Measurements from ENCODE around the gene DMRT3.

DMRT3 gene, protein sequence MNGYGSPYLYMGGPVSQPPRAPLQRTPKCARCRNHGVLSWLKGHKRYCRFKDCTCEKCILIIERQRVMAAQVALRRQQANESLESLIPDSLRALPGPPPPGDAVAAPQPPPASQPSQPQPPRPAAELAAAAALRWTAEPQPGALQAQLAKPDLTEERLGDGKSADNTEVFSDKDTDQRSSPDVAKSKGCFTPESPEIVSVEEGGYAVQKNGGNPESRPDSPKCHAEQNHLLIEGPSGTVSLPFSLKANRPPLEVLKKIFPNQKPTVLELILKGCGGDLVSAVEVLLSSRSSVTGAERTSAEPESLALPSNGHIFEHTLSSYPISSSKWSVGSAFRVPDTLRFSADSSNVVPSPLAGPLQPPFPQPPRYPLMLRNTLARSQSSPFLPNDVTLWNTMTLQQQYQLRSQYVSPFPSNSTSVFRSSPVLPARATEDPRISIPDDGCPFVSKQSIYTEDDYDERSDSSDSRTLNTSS

DNA sequence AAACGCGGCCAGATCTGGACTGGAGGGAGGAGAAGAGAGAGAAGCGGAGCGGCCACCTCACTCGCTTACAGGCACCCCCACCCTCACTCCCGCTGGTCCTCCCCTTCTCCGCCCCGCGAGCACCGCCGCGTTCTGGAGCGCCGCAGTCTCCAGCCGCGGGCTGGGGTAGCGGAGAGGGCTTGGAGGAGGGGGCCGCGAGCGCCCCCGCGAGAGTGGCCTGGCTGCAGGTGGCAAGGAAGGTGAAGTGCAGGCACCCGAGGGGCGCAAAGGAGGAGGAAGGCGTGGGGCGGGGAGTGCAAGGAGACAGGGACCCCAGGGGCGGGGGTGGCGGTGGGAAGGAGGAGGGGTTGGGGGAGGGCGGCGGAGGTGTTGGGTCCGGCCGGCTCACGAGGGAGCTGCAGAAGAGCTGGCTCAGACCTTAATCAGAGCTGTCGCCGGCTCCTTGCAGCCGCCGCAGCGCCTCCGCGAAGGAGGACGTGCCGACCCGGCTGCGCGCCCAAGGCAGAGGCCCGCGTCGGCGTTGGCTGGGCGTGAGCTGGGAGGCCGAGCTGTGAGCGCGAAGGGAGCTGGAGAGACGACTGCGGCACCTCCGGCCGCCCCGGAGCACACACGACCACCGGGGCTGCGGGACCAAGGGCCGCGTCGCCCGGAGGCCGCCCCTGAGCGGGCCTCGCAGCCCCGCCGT is at the start of gene DMRT3:
Gene DMRT3 (plus strand): TSS at position 398 of the 685 bp plus-strand sequence. CDS start 347 bp downstream, outside the sequence.
- TF ChIP-seq GATA2 (IDR thresholded peaks at IDR 0.05; ENCODE audit: low read depth, low read length) (no peak), GATA3 (IDR thresholded peaks at IDR 0.05; ENCODE audit: low read depth, low read length) (no peak)

DNA sequence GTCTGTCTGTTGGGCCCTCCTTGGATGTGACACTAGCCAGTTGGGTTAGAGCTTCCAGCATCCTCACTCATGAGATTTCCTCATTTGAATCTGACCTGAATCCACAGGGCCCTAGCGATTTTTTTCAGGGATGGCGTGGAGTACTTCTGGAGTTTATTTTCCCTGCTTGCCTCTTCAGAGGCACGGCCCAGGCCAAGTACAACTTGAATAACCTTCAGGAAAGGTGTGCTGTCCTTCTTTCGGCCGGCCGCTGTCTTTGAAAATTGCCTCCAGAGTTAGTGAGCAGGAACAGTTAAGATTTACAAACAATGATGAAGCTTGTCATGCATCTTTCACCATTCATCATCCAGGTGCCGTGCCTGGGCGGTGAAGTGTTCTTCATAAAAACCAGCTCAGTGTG is 49.5 kb upstream of the DMRT3 start:
- TF ChIP-seq GATA2 (IDR thresholded peaks at IDR 0.05; ENCODE audit: low read depth, low read length) (no peak), GATA3 (IDR thresholded peaks at IDR 0.05; ENCODE audit: low read depth, low read length) (no peak)

DNA sequence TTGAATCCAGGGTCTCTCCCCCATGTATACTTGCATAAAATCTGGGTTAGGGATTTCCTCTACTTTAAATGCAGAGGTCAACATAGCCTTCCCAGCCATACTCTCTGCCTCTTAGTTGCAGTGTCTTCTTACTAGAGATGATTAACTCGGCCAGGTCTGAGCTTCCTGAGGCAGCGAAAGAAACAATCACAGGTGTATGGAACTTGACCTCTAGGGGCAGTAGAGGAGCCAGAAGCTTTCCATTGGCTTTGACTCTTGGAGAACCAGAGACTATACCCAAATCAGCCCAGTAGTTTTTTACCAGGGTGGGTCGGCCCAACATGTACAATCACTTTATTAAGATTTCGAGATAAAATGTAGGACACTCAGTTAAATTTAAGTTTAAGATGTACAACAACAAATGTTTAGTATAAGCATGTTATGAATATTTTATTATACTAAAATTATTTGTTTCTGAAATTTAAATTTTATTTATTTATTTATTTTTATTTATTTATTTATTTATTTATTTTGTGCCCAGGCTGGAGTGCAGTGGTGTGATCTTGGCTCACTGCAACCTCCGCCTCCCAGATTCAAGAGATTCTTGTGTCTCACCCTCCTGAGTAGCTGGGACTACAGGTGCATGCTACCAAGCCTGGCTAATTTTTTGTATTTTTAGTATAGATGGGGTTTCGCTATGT is 48.0 kb upstream of the DMRT3 start:
- TF ChIP-seq GATA3 (IDR thresholded peaks at IDR 0.05; ENCODE audit: low read depth, low read length) (no peak), GATA2 (IDR thresholded peaks at IDR 0.05; ENCODE audit: low read depth, low read length) (no peak)

DNA sequence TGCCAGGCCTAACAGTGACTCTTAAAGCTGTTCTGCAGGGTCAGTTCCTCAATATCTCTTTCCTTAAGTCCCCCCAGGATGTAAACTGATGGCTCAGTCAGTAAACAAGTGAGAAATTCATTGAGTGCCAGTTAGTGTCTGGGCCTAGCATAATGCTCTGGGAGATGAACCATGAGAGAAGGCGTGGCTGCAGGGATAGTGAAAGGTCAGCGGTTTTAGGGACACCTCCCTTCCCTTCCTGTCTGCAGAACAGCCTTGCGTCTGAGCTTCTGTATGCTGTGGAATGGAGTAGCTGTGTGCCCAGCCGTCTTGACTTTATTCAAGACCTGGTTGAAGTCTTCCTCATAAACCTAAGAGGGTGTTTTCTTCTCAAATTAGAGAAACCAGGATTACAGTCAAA is 46.7 kb upstream of the DMRT3 start:
- no peak for TF ChIP-seq GATA3 (IDR thresholded peaks at IDR 0.05; ENCODE audit: low read depth, low read length)
- no peak for TF ChIP-seq GATA2 (IDR thresholded peaks at IDR 0.05; ENCODE audit: low read depth, low read length)

DNA sequence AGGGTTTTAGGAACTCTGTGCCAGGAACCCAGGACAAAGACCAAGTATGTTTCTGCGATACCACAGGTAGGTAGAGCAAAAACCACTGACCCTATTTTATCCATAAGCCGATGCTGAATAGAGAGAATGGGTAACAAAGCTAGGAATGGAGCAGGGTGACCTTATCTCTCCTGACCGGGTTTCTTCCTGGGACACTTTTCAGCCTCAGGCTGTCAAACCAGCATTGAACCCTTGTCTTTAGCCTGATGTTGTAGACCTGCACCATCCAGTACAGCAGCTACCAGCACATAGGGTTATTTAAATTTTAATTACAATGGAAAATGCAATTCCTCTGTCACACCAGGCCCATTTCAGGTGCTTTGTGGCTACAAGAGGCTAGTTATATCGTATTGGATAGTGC is 43.1 kb upstream of the DMRT3 start:
- no peak for TF ChIP-seq GATA2 (IDR thresholded peaks at IDR 0.05; ENCODE audit: low read depth, low read length)
- TF ChIP-seq GATA3 (IDR thresholded peaks at IDR 0.05; ENCODE audit: low read depth, low read length): no peak

DNA sequence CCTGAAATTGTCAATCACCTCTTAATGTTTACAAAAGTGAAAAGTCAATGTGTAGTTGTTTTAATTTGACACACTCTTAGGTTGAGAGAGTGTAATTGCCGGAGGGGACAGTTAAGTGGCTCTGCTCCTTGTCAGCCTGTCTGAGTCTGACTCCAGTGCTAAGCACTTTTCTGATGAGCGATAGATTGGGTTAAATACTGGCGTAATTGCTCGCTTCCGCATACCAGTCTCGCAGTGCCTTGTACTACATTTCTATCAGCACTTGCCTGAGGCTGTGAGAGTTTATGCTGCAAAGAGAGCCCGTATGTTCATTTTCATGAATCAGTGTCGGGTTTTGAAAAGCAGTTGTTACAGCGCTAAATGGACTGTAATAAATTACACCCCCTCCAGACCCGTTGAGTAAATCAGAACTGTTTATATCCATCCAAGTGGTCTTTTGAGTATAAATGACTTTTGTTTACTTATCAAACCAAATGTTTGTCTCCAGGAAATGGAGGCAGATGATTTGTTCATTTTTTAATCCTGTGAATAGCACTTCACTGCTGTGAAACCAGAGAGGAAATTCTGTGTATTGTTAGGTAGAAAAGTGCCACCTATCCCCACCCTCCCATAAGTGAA is 41.0 kb upstream of the DMRT3 start:
- TF ChIP-seq GATA3 (IDR thresholded peaks at IDR 0.05; ENCODE audit: low read depth, low read length) (no peak), GATA2 (IDR thresholded peaks at IDR 0.05; ENCODE audit: low read depth, low read length) (peak; percentile 31; the same call in 1 of the 2 replicates)

DNA sequence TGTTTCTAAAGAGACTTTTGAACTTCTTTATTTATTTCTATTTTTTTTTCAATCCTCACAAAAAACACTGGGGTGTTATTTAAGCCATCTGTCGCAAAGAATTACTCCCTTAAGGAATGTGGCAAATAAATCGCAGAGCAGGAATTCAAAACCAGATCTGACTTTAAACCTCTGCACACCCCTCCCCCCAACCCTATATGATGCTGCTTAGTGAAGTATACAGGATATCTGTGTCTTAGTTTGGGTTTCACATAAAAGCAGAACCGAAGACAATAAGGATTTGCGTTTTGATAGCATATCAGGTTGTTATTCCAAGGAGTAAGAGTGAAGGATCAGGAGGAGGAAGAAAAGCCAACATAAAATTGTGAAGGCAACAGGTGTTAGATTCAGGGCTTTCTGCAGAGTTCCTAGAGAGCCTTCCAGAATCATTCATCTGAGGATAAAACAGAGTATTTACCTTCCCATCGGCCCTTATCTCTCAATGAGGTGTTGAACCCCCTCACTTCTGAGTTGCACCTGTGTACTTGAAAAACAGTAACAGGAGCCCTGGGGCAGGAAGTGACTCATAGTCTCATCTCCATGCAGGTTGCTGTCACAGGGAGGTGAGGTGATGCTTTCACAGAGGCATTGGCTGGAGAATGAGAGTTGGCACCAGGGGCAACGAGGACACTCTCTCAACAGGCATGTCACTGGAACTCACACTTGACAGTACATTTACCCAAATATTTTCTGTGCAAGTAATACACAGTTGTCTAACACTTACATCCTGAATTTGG is 33.5 kb upstream of the DMRT3 start:
- TF ChIP-seq GATA2 (IDR thresholded peaks at IDR 0.05; ENCODE audit: low read depth, low read length): no peak
- TF ChIP-seq GATA3 (IDR thresholded peaks at IDR 0.05; ENCODE audit: low read depth, low read length): no peak

DNA sequence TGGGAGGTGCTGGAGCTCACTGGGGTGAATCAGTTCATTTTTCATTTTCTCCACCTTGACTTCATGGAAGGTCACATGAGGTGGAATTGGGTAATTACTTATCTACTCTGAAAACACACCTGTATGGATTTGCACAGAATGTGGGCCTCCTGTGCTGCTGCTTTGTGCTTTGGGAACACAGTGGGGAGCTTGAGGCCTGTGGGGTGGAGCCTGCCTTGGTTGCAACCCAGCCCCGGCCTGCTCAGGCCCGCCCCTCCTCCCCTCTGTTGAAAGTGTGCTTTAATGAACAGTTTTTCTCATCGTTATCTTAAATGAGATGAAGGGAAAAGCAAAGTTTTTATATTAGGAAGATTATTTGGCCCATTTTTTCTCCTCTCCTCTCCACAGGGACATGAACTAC is 28.5 kb upstream of the DMRT3 start:
- TF ChIP-seq GATA3 (IDR thresholded peaks at IDR 0.05; ENCODE audit: low read depth, low read length): no peak
- no peak for TF ChIP-seq GATA2 (IDR thresholded peaks at IDR 0.05; ENCODE audit: low read depth, low read length)

DNA sequence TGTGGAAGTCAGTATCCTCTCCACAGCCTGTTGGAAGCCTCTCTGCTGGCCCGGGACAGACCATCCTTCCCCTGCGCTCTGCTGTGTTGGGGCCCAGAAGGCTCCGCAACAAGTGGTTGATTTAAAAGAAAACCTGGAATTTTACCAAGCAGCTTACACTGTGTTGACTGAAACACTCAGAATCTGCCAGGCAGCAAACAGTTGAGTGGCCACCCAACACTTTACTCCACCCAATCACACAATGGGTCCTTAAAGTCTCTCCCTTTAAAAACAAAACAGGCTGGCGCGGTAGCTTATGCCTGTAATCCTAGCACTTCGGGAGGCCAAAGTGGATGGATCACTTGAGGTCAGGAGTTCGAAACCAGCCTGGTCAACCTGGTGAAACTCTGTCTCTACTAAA is 28.0 kb upstream of the DMRT3 start:
- TF ChIP-seq GATA2 (IDR thresholded peaks at IDR 0.05; ENCODE audit: low read depth, low read length): no peak
- no peak for TF ChIP-seq GATA3 (IDR thresholded peaks at IDR 0.05; ENCODE audit: low read depth, low read length)

DNA sequence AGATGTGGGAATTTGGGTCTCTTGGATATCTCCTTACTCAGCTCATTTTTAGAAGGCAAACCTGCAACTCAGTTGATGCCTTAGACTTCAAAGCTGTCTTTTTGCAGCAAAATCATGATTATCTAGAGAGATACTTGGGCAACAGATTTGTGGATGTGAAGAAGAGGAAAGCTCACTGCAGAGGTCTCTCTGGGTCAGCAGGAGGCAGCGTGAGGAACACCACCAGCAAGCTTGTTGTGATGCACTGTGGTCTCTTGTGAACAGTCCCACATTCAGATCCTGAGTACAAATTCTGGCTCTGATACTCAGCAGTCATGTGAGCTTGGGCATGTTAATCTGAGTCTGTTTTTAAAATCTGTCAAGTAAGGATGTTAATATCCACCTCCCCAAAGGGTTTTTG is 26.3 kb upstream of the DMRT3 start:
- TF ChIP-seq GATA3 (IDR thresholded peaks at IDR 0.05; ENCODE audit: low read depth, low read length) (no peak), GATA2 (IDR thresholded peaks at IDR 0.05; ENCODE audit: low read depth, low read length) (no peak)

DNA sequence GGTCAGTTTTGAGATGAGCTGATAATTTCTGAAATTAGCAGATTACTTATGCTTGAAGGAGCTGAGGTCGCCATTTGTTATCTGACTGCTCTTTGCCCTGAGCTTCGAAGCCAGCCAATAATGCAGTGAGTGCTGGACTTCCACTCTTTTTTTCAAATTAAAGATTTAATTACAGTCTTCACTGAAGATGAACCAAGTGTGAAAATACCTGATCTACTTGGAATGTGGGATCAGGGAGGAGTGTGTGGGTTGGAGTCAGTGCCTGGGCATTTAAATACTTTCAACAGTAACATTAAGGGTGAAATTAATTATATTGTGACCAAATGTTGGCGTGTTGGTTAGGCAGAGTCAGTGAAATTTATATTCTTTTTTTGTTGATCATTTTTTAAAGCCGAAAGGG is 23.9 kb upstream of the DMRT3 start:
- TF ChIP-seq GATA3 (IDR thresholded peaks at IDR 0.05; ENCODE audit: low read depth, low read length) (no peak), GATA2 (IDR thresholded peaks at IDR 0.05; ENCODE audit: low read depth, low read length) (no peak)

DNA sequence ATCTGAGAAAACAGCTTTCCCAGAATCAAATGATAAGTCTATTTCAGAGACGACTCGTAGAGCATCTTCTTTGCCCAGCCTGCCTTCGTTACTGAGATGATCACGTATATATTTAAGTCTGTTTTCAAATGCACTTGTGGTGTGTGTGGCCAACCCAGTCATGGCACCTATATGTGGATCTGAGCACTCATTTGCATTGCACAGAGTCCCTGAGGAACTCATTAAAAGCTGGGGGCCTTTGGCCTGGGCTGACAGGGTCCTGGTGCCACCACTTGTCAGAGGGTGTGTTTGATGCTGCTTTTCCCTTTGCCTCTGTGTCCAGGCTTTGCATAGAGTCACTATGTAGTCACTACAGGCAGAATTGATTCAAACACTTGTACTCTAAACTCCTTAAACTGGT is 17.4 kb upstream of the DMRT3 start:
- no peak for TF ChIP-seq GATA3 (IDR thresholded peaks at IDR 0.05; ENCODE audit: low read depth, low read length)

DNA sequence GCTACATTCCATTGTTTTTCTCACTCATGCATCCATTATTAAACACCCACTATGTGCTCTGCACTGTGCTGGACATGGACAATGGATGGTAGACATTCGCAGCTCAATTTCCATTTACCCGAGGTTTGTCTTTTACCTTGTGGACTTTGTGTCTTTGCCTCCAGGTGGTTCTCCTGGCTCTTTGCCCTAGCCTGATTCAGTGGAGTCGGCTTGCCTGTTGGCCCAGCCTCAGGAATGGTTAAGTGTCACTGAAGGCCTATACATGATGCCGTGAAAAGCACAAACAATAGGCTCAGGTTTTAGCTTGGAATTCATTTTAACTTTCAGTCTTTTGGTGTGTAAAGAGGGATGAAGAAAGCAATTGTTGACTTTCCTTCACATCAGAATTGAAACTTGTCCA is 16.5 kb upstream of the DMRT3 start:
- TF ChIP-seq GATA3 (IDR thresholded peaks at IDR 0.05; ENCODE audit: low read depth, low read length) (no peak), GATA2 (IDR thresholded peaks at IDR 0.05; ENCODE audit: low read depth, low read length) (no peak)
